GM12878 (cell line): Measurements from ENCODE around the gene AKT1S1. TPM values are rescaled to one million over a fixed set of nuclear protein-coding genes. Genes with fewer than 3 reads are reported as not detected.

ENCODE experiments used
- ATAC-seq: fragments of 200-7000 bp; cut with Tn5 transposase; 3 replicates; pipeline ENCODE4 v1.9.1; 2020; ENCODE audit warnings: mild to moderate bottlenecking, moderate library complexity
- BruUV-seq: library from RNA; stranded (reverse); fragments of 400-500 nt; replicated peaks from 2 replicates; lab custom pipeline; 2021; lab: Mats Ljungman, UMichigan
- CTCF ChIA-PET: fragments of 300-600 bp; sonication (Branson Sonifier 250); formaldehyde crosslinking; extraction: SDS; loops from one replicate; lab custom pipeline; 2021; ENCODE audit warnings: inconsistent platforms; lab: Yijun Ruan, JAX
- POLR2A ChIA-PET: fragments of 350-600 bp; formaldehyde crosslinking; extraction: SDS; loops from one replicate; lab custom pipeline; 2021; ENCODE audit warnings: inconsistent platforms; lab: Charles Lee
- RAD21 ChIA-PET: fragments of 300-600 bp; sonication (Branson Sonifier 250); formaldehyde crosslinking; loops from one replicate; lab custom pipeline; 2023; ENCODE audit warnings: antibody characterized with exemption; ENCODE audit not compliant: unreplicated experiment; lab: Charles Lee
- SMC1A ChIA-PET: fragments of 300-600 bp; sonication (Branson Sonifier 250); formaldehyde crosslinking; loops from one replicate; lab custom pipeline; 2023; ENCODE audit not compliant: unreplicated experiment, uncharacterized antibody; lab: Charles Lee
- DNase-seq: peaks from one replicate; pipeline ENCODE4 v3.0.0-alpha.2; 2011; ENCODE audit warnings: low read depth, low spot score
- FAIRE-seq: peaks from 3 replicates; lab custom pipeline; 2011; peaks lifted over from hg19 to GRCh38; lab: Jason Lieb, UNC
- H2AFZ ChIP-seq: 2 replicates; pipeline ENCODE4 v1.6.0; 2011; ENCODE audit warnings: low read depth, low read length, control low read depth; ENCODE audit not compliant: control insufficient read depth
- H3K27ac ChIP-seq: 2 replicates; pipeline ENCODE4 v1.5.1; 2011; ENCODE audit warnings: control low read depth; ENCODE audit not compliant: control insufficient read depth, insufficient read depth
- H3K27me3 ChIP-seq, 2 experiments: replicated peaks in 1 of 2; 2 replicates each; pipeline versions ENCODE4 v1.6.0 to v1.6.1; 2011; ENCODE audit warnings: low read length in 1 of 2; ENCODE audit not compliant: control insufficient read depth in 2 of 2, insufficient read depth in 2 of 2
- H3K36me3 ChIP-seq, 2 experiments: 2 replicates each; pipeline ENCODE4 v1.5.1; 2011; ENCODE audit warnings: low read length in 1 of 2; ENCODE audit not compliant: control insufficient read depth in 2 of 2, insufficient read depth in 2 of 2
- H3K4me1 ChIP-seq: 2 replicates; pipeline ENCODE4 v1.6.1; 2011; ENCODE audit warnings: mild to moderate bottlenecking, low read length, moderate library complexity, mixed read lengths; ENCODE audit not compliant: control insufficient read depth, insufficient read depth
- H3K4me2 ChIP-seq: 2 replicates; pipeline ENCODE4 v1.6.0; 2011; ENCODE audit warnings: control low read depth; ENCODE audit not compliant: control insufficient read depth, insufficient read depth
- H3K4me3 ChIP-seq: fragments of 200-600 bp; sonication (generic); 2 replicates; pipeline ENCODE4 v1.5.1; 2016
- H3K79me2 ChIP-seq: 2 replicates; pipeline ENCODE4 v1.6.0; 2011; ENCODE audit warnings: low read length; ENCODE audit not compliant: control insufficient read depth, insufficient read depth
- H3K9ac ChIP-seq: 2 replicates; pipeline ENCODE4 v1.8.0; 2011; ENCODE audit warnings: low read length, control low read depth, mixed read lengths; ENCODE audit not compliant: control insufficient read depth, insufficient read depth
- H3K9me3 ChIP-seq: replicated peaks from 3 replicates; pipeline ENCODE4 v1.5.1; 2011; ENCODE audit warnings: mild to moderate bottlenecking, low read length; ENCODE audit not compliant: control insufficient read depth, insufficient read depth
- H4K20me1 ChIP-seq: 2 replicates; pipeline ENCODE4 v1.6.0; 2011; ENCODE audit not compliant: control insufficient read depth, insufficient read depth
- BHLHE40 ChIP-seq, 2 experiments: fragments of 450-650 bp in 1 of 2; IDR thresholded peaks; 2 replicates each; pipeline ENCODE4 v1.6.1; 2011 to 2017; ENCODE audit warnings: low read depth in 2 of 2, borderline replicate concordance in 1 of 2, improper control_type of control experiment in 1 of 2, low read length in 1 of 2, mild to moderate bottlenecking in 1 of 2
- CTCF ChIP-seq, 3 experiments: IDR thresholded peaks in 2 of 3; conservative IDR thresholded peaks in 1 of 3; 2 replicates each; pipeline ENCODE4 v1.5.1; 2011; ENCODE audit warnings: low read depth in 3 of 3, low read length in 3 of 3, mild to moderate bottlenecking in 3 of 3, control low read depth in 2 of 3, moderate library complexity in 2 of 3, inconsistent platforms in 1 of 3, mixed read lengths in 1 of 3; ENCODE audit not compliant: control insufficient read depth in 2 of 3, insufficient read depth in 1 of 3; ENCODE audit errors: extremely low read depth in 1 of 3
- ESRRA ChIP-seq: IDR thresholded peaks from 2 replicates; pipeline ENCODE4 v1.6.1; 2012; ENCODE audit warnings: mild to moderate bottlenecking, low read length, improper control_type of control experiment
- JUNB ChIP-seq: IDR thresholded peaks from 2 replicates; pipeline ENCODE4 v1.6.1; 2016; ENCODE audit warnings: antibody characterized with exemption, mild to moderate bottlenecking
- NFYA ChIP-seq: IDR thresholded peaks from 2 replicates; pipeline ENCODE4 v1.6.1; 2011; ENCODE audit warnings: low read depth, mild to moderate bottlenecking, low read length, improper control_type of control experiment, borderline replicate concordance
- POLR2A ChIP-seq: IDR thresholded peaks from 2 replicates; pipeline ENCODE4 v1.6.1; 2011; ENCODE audit warnings: low read depth, mild to moderate bottlenecking, low read length
- ZBTB33 ChIP-seq: fragments of 450-650 bp; IDR thresholded peaks from 2 replicates; pipeline ENCODE4 v1.6.1; 2017; ENCODE audit warnings: mild to moderate bottlenecking
- ZNF384 ChIP-seq: IDR thresholded peaks from 2 replicates; pipeline ENCODE4 v1.6.1; 2012; ENCODE audit warnings: low read depth, mild to moderate bottlenecking, low read length, improper control_type of control experiment, borderline replicate concordance
- WGBS: methylation state at CpG from one replicate; pipeline ENCODE4 v1.1.6; 2016; ENCODE audit warnings: low lambda C conversion rate; ENCODE audit not compliant: insufficient replicate concordance, insufficient coverage; ENCODE audit errors: missing lambda C conversion rate; 5-methylcytosine and 5-hydroxymethylcytosine counted together
- in situ Hi-C: fragments of 300-500 bp; cut with MboI; formaldehyde crosslinking; loops from 9 replicates; pipeline ENCODE4 v1.14.3; 2018; ENCODE audit warnings: mixed read lengths
- intact Hi-C: fragments of 100-400 bp; cut with micrococcal nuclease; formaldehyde crosslinking; loops from one replicate; pipeline ENCODE4 v1.14.2; 2022; ENCODE audit not compliant: unreplicated experiment
- polyA plus RNA-seq, 11 experiments: library from polyadenylated mRNA; depleted of rRNA in 4 of 11; unstranded in 6 of 11; stranded (reverse) in 5 of 11; fragments of >200 nt; fragmentation: Nextera tagmentation in 4 of 11; fragmentation: Illumina TruSeq in 1 of 11; extraction: Ambion mirVana in 4 of 11; extraction: Trizol in 1 of 11; gene quantifications; 1 replicate in 1 of 11; 2 replicates in 10 of 11; pipeline versions ENCODE4 v1.2.1 to v1.2.3, GENCODE V29; 2011 to 2016; ENCODE audit warnings: inconsistent platforms in 2 of 11, missing spikeins in 2 of 11, low read depth in 1 of 11
- total RNA-seq, 4 experiments: library from RNA; depleted of rRNA in 3 of 4; stranded (reverse); fragments of >200 nt in 3 of 4; fragmentation: Illumina TruSeq in 1 of 4; extraction: Trizol in 1 of 4; gene quantifications; 2 replicates each; pipeline versions ENCODE4 v1.2.1 to v1.2.3, GENCODE V29; 2013 to 2021

AKT1S1 gene
- total and polyA plus RNA-seq, 10 of the 15 experiments (the other 5 are each of a cell fraction or from before 2014, with no cell fraction given): 0.43 to 23.0 (median 12.3) TPM

- BruUV-seq: no TSS peak
- H3K79me2 ChIP-seq: peaks cover 67% of the 10 kb centered on the region
- intact Hi-C loops (no loop called here), in situ Hi-C loops (no loop called here)
- RAD21 ChIA-PET: interaction anchor here (1.1 to 4.9 kb wide), 7 partner anchors 11 to 44 kb away, joined by 3 to 40 read pairs (median 3); partner anchors contain the start of genes AKT1S1, ATF5, IL4I1 and NUP62
- ATAC-seq (no peak), FAIRE-seq (no peak), DNase-seq (no peak)
- H3K27ac ChIP-seq: no peak overlapping the region; the same call in 1 of the 2 replicates
- H3K4me1 ChIP-seq: peaks cover 53% of the 10 kb centered on the region
- no peaks in the 10 kb centered on the region; the same call in 1 of the 2 replicates for H4K20me1 ChIP-seq
- no peak overlapping the region for H3K9ac ChIP-seq
- CTCF ChIA-PET: interaction anchor here (1.2 to 9.0 kb wide), 4 partner anchors 8 to 24 kb away, joined by 4 to 71 read pairs (median 20); partner anchors contain the start of genes ATF5, IL4I1 and NUP62
- no peak for TF ChIP-seq ESRRA
- no peak overlapping the region for H3K4me3 ChIP-seq
- H3K36me3 ChIP-seq: peaks cover 37 to 38% of the 10 kb centered on the region in 2 experiments
- 43% methylated on average over 10 of the region's 10 CpGs for WGBS
- SMC1A ChIA-PET: interaction anchor here (1.4 to 8.8 kb wide), 3 partner anchors 14 to 37 kb away, joined by 3 to 110 read pairs (median 48); partner anchors contain the start of genes AKT1S1, ATF5, IL4I1 and NUP62
- H3K27me3 ChIP-seq: no peaks in the 10 kb centered on the region
- H3K9me3 ChIP-seq: no peaks in the 10 kb centered on the region; the same call in 2 of the 3 replicates
- no peak overlapping the region for H2AFZ ChIP-seq
- POLR2A ChIA-PET: interaction anchor here (1.7 to 6.6 kb wide), 4 partner anchors 11 to 26 kb away, joined by 5 to 116 read pairs (median 25); partner anchors contain the start of genes ATF5 and IL4I1
- no peak overlapping the region for H3K4me2 ChIP-seq
Observed at GRCh38 chr19:49913720-49914119, 36.6 kb upstream of the AKT1S1 start.

- peaks cover under 1% of the 10 kb centered on the region; the same call in 1 of the 2 replicates for H4K20me1 ChIP-seq
- H3K4me1 ChIP-seq: peaks cover 55% of the 10 kb centered on the region
- RAD21 ChIA-PET: interaction anchor here (1.1 to 4.9 kb wide), 6 partner anchors 11 to 36 kb away, joined by 3 to 40 read pairs (median 4); partner anchors contain the start of genes AKT1S1, ATF5, IL4I1 and NUP62
- BruUV-seq: no TSS peak
- CTCF ChIA-PET: interaction anchor here (1.2 to 9.0 kb wide), 4 partner anchors 9 to 24 kb away, joined by 4 to 71 read pairs (median 20); partner anchors contain the start of genes ATF5, IL4I1 and NUP62
- 44% methylated on average over 21 of the region's 21 CpGs for WGBS
- DNase-seq (no peak), ATAC-seq (peak; percentile 14), FAIRE-seq (no peak)
- no peaks in the 10 kb centered on the region; the same call in 2 of the 3 replicates for H3K9me3 ChIP-seq
- H3K79me2 ChIP-seq: peaks cover 69% of the 10 kb centered on the region
- in situ Hi-C loops (no loop called here), intact Hi-C loops (no loop called here)
- no peak overlapping the region for H2AFZ ChIP-seq
- peak overlapping the region; percentile 76 for H3K27ac ChIP-seq
- no peak overlapping the region for H3K4me3 ChIP-seq
- SMC1A ChIA-PET: interaction anchor here (1.4 to 8.8 kb wide), 3 partner anchors 15 to 36 kb away, joined by 3 to 110 read pairs (median 48); partner anchors contain the start of genes AKT1S1, ATF5, IL4I1 and NUP62
- POLR2A ChIA-PET: interaction anchor here (1.7 to 6.6 kb wide), 7 partner anchors 9 to 44 kb away, joined by 5 to 116 read pairs (median 17); partner anchors contain the start of genes AKT1S1, ATF5, IL4I1 and TBC1D17
- no peak overlapping the region for H3K9ac ChIP-seq
- no peak overlapping the region for H3K4me2 ChIP-seq
- H3K27me3 ChIP-seq: no peaks in the 10 kb centered on the region
- peaks cover 40 to 42% of the 10 kb centered on the region in 2 experiments for H3K36me3 ChIP-seq
- TF ChIP-seq CTCF (IDR thresholded peaks at IDR 0.05 in 2 of 3, conservative IDR thresholded peaks at IDR 0.05 in 1 of 3; ENCODE audit: control insufficient read depth in 2 of 3, extremely low read depth in 1 of 3, insufficient read depth in 1 of 3, low read depth in 3 of 3, low read length in 3 of 3) (peak; percentile 11 to 47 (median 35); a peak in 3 of 6 replicates), ZNF384 (no peak), JUNB (no peak), POLR2A (0 out of 2 replicates have a peak, but pooled peaks have one; percentile 16), BHLHE40 (IDR thresholded peaks at IDR 0.05; ENCODE audit: borderline replicate concordance in 1 of 2, low read depth in 2 of 2, low read length in 1 of 2) (0 out of 4 replicates have a peak, but pooled peaks of 1 of the 2 experiments have one; percentile 40), NFYA (no peak), ZBTB33 (peak; percentile 69)
Observed at GRCh38 chr19:49912965-49913685, 36.0 kb upstream of the AKT1S1 start.
